GM23338 (cell line): Measurements from ENCODE around the gene RXRG. TPM values are rescaled to one million over a fixed set of nuclear protein-coding genes. Genes with fewer than 3 reads are reported as not detected.

Experiments used
- ATAC-seq: fragments of 200-7000 bp; cut with Tn5 transposase; 3 replicates; pipeline ENCODE4 v1.9.1; 2020
- DNase-seq: peaks from one replicate; pipeline ENCODE4 v3.0.0-alpha.2; 2015; ENCODE audit warnings: low spot score
- H2AFZ ChIP-seq: fragments of 200-600 bp; sonication (generic); 2 replicates; pipeline ENCODE4 v1.8.0; 2016; ENCODE audit warnings: antibody characterized with exemption, mild to moderate bottlenecking, moderate library complexity
- H3F3A ChIP-seq: fragments of 200-600 bp; sonication (generic); replicated peaks from 2 replicates; pipeline ENCODE4 v1.8.0; 2017; ENCODE audit warnings: antibody characterized with exemption, mixed run types, low read depth
- H3K27ac ChIP-seq: fragments of 200-600 bp; sonication (generic); 2 replicates; pipeline ENCODE4 v1.6.1; 2016; ENCODE audit warnings: low read depth
- H3K27me3 ChIP-seq: fragments of 200-600 bp; sonication (generic); 2 replicates; pipeline ENCODE4 v1.8.0; 2016; ENCODE audit warnings: mild to moderate bottlenecking, mixed run types, moderate library complexity; ENCODE audit not compliant: insufficient read depth
- H3K36me3 ChIP-seq: fragments of 200-600 bp; sonication (generic); 2 replicates; pipeline ENCODE4 v1.8.0; 2016; ENCODE audit warnings: mild to moderate bottlenecking; ENCODE audit not compliant: insufficient read depth
- H3K4me1 ChIP-seq: fragments of 200-600 bp; sonication (generic); 2 replicates; pipeline ENCODE4 v1.8.0; 2016; ENCODE audit warnings: mild to moderate bottlenecking, moderate library complexity; ENCODE audit not compliant: insufficient read depth
- H3K4me2 ChIP-seq: fragments of 200-600 bp; sonication (generic); 2 replicates; pipeline ENCODE4 v1.7.1; 2017; ENCODE audit warnings: mixed run types
- H3K4me3 ChIP-seq: fragments of 200-600 bp; sonication (generic); 2 replicates; pipeline ENCODE4 v1.6.1; 2016; ENCODE audit warnings: mixed run types
- H3K79me2 ChIP-seq: fragments of 200-600 bp; sonication (generic); replicated peaks from 2 replicates; pipeline ENCODE4 v1.8.0; 2017; ENCODE audit warnings: mild to moderate bottlenecking; ENCODE audit not compliant: insufficient read depth
- H3K9me2 ChIP-seq: fragments of 200-600 bp; sonication (generic); 2 replicates; pipeline ENCODE4 v1.8.0; 2017; ENCODE audit not compliant: insufficient read depth
- H4K20me1 ChIP-seq: fragments of 200-600 bp; sonication (generic); replicated peaks from 2 replicates; pipeline ENCODE4 v1.8.0; 2017; ENCODE audit warnings: mild to moderate bottlenecking; ENCODE audit not compliant: insufficient read depth
- H3K27ac Mint-ChIP-seq: 2 replicates; pipeline ENCODE4 v1.8.0; 2020; ENCODE audit warnings: inconsistent platforms, mild to moderate bottlenecking, moderate library complexity, mixed read lengths
- H3K27me3 Mint-ChIP-seq: 3 replicates; pipeline ENCODE4 v1.8.0; 2022; ENCODE audit warnings: low read depth, mild to moderate bottlenecking, moderate library complexity, mixed read lengths, inconsistent platforms; ENCODE audit not compliant: insufficient read depth, poor library complexity
- H3K36me3 Mint-ChIP-seq: 3 replicates; pipeline ENCODE4 v1.8.0; 2021; ENCODE audit warnings: low read depth, mild to moderate bottlenecking, inconsistent platforms, moderate library complexity, mixed read lengths
- H3K4me1 Mint-ChIP-seq: 3 replicates; pipeline ENCODE4 v1.8.0; 2020; ENCODE audit warnings: mild to moderate bottlenecking, inconsistent platforms, mixed read lengths
- H3K4me3 Mint-ChIP-seq: 3 replicates; pipeline ENCODE4 v1.8.0; 2021; ENCODE audit warnings: moderate library complexity, mild to moderate bottlenecking, inconsistent platforms, mixed read lengths
- H3K9me3 Mint-ChIP-seq: 3 replicates; pipeline ENCODE4 v1.8.0; 2020; ENCODE audit warnings: moderate library complexity, mild to moderate bottlenecking, inconsistent platforms, mixed read lengths
- CREB1 ChIP-seq: fragments of 250-450 bp; sonication (Bioruptor Pico); IDR thresholded peaks from 2 replicates; pipeline ENCODE4 v1.5.0; 2020; ENCODE audit warnings: low read depth, mild to moderate bottlenecking, moderate library complexity
- CTCF ChIP-seq, 2 experiments: fragments of 200-600 bp in 1 of 2; sonication (generic) in 1 of 2; conservative IDR thresholded peaks; 2 replicates each; pipeline versions ENCODE4 v1.5.1 to v1.6.1; 2016 to 2017; ENCODE audit warnings: antibody characterized with exemption in 2 of 2, low read depth in 2 of 2, mild to moderate bottlenecking in 2 of 2, moderate library complexity in 1 of 2
- EZH2 ChIP-seq: fragments of 200-600 bp; sonication (generic); IDR thresholded peaks from one replicate; pipeline ENCODE4 v1.8.0; 2017; ENCODE audit warnings: antibody characterized with exemption, mild to moderate bottlenecking, low read depth; ENCODE audit not compliant: unreplicated experiment
- EZH2phosphoT487 ChIP-seq: fragments of 200-600 bp; sonication (generic); IDR thresholded peaks from one replicate; pipeline ENCODE4 v1.8.1; 2018; ENCODE audit warnings: antibody characterized with exemption; ENCODE audit not compliant: unreplicated experiment
- JUNB ChIP-seq: IDR thresholded peaks from one replicate; pipeline ENCODE4 v1.6.1; 2016; ENCODE audit warnings: antibody characterized with exemption; ENCODE audit not compliant: unreplicated experiment
- POLR2AphosphoS5 ChIP-seq: IDR thresholded peaks from 2 replicates; pipeline ENCODE4 v1.6.1; 2016; ENCODE audit warnings: antibody characterized with exemption, low read depth
- REST ChIP-seq: IDR thresholded peaks from one replicate; pipeline ENCODE4 v1.6.1; 2018; ENCODE audit warnings: antibody characterized with exemption; ENCODE audit not compliant: unreplicated experiment
- ZNF114 ChIP-seq: fragments of 250-450 bp; sonication (Bioruptor Pico); IDR thresholded peaks from 2 replicates; pipeline ENCODE4 v1.5.0; 2020; ENCODE audit warnings: mild to moderate bottlenecking, moderate library complexity
- ZNF462 ChIP-seq: fragments of 250-450 bp; sonication (Bioruptor Pico); IDR thresholded peaks from 2 replicates; pipeline ENCODE4 v1.5.0; 2020; ENCODE audit warnings: mild to moderate bottlenecking, moderate library complexity
- polyA plus RNA-seq: library from polyadenylated mRNA; unstranded; fragments of >200 nt; fragmentation: Nextera tagmentation; extraction: Ambion mirVana; gene quantifications from 2 replicates; pipeline ENCODE4 v1.2.1, GENCODE V29; 2016
- total RNA-seq: library from RNA; depleted of rRNA; stranded (reverse); fragments of >200 nt; shearing (Covaris generic); gene quantifications from 2 replicates; pipeline ENCODE4 v1.2.3, GENCODE V29; 2014

Gene RXRG
- total and polyA plus RNA-seq, 2 experiments from 2014 or later = not detected

DNA sequence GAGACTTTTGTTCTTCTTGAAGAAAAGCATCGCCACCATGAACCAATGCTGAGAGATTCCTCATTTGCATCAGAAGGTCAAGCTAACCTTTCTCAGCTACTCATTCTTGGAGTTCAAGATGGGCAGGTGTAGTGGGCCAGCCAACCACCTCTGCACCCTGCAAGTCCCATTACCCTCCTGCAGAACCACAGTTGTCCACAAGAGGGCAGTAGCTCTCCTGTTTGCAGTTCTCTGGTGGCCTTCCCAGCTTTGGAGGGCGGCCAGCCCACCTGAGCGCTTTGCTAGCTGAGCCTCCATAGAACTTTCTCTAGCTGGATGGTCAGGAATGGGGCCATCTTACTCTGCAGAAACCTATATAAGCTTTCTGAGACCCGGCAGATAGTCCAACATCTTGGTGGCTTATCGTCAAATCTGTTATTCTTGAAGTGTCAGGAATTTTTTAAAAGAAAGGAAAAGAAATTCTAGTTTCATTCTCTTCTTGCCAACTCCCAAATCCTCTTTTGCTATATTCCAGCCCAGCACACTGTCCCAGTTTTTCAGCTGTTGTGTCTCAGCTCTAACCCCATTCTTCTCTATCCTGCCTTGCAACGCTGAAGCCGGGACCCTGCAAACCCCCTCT, 77.4 kb downstream of the RXRG start:
- Mint-ChIP-seq H3K9me3 (no peaks in the 10 kb centered on the region), H3K27me3 (peaks cover 9% of the 10 kb centered on the region), H3K36me3 (no peaks in the 10 kb centered on the region), H3K4me3 (no peak overlapping the region), H3K4me1 (peaks cover 9% of the 10 kb centered on the region), H3K27ac (no peak overlapping the region)
- H3K4me2 ChIP-seq = no peak overlapping the region
- H3K27me3 ChIP-seq = no peaks in the 10 kb centered on the region
- H3K79me2 ChIP-seq = no peaks in the 10 kb centered on the region
- DNase-seq (peak; percentile 93), ATAC-seq (peak; percentile 91)
- no peaks in the 10 kb centered on the region for H4K20me1 ChIP-seq
- H3K4me1 ChIP-seq = peaks cover 7% of the 10 kb centered on the region; the same call in 1 of the 2 replicates
- no peaks in the 10 kb centered on the region for H3K36me3 ChIP-seq
- H3K9me2 ChIP-seq = no peaks in the 10 kb centered on the region
- TF ChIP-seq EZH2 (no peak), ZNF462 (peak; percentile 55; the same call in 1 of the 2 replicates), POLR2AphosphoS5 (no peak), ZNF114 (no peak), CTCF (conservative IDR thresholded peaks at IDR 0.05; ENCODE audit: low read depth in 2 of 2) (peak; percentile 94 to 96), REST (no peak), CREB1 (CRISPR knock-in tag) (no peak), JUNB (no peak), EZH2phosphoT487 (no peak)
- no peak overlapping the region for H3K4me3 ChIP-seq
- no peak overlapping the region for H2AFZ ChIP-seq
- H3F3A ChIP-seq = no peaks in the 10 kb centered on the region
- no peak overlapping the region for H3K27ac ChIP-seq
